ENCODE data around the gene GID8.

Gene GID8

DNA sequence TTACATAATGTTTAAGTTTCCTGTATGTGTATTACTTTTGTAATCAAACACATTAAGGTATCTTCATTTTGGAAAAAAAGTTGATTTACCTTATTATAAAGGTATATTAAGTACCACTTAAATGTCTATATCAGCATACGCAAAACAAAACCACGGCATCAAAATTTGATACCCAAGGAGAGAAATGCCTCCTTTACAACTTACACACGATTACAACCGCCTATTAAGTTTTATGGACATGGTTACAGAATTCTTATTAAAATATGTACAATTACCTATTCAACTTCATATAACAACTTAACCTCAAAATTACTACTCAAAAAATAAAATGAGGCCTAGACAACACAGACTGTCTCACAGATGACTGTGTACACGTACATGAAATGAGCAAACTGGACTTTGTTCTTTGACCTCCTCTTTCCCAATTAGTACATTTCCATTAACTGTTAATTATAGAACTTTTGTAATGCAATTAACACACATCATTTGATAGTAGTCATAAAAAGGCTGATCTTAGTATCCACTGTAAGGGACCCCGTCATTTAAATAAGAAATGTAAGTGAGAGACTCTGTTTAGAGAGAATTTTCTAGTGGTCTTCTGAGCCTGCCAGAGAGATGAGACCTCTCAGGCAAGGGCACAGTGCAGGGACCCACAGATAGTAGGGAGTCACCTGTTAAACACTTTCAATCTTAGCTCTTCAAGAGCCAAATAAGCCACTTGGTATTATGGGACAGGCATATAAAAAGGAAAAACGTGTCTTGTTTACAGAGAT, 14.1 kb upstream of the GID8 start:
- Histone ChIP-seq H3K36me3 (ENCODE audit: insufficient read depth, low read length) (no peaks in the 10 kb centered on the region), H3K4me1 (ENCODE audit: insufficient read depth, low read length) (peaks cover 43% of the 10 kb centered on the region), H3K9ac (ENCODE audit: low read depth, low read length) (peak overlapping the region; percentile 92)

DNA sequence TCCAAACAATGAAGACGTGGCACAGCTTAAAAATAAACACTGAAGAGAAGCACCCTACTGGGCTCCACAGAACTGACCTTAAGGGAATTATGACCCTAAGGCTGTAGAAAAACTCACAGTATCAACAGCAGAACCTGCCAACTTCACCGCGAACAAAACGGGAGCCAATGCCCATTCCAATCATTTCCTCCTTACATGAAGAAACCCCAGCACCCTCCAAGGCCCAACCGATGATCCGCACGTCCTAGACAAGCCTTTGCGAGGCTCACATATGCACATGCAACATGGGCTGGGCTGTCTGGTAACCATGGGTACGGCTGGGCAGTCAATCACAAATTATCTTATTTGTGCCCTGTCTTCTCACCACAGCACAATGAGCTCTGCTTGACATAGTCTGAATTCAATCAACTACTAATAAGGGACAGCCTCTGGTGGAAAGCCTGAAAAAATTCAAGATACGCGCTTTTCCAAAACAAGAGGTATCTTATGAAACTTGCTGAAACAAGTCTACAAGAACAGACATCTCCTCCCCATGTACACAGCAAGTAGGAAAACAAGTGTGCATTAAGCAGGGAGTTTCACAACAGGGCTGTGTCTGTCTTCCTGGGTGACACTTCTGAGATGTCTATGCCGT, 13.4 kb upstream of the GID8 start:
- Histone ChIP-seq H3K4me1 (ENCODE audit: insufficient read depth, low read length) (peaks cover 39% of the 10 kb centered on the region), H3K9ac (ENCODE audit: low read depth, low read length) (peak overlapping the region; percentile 92), H3K36me3 (ENCODE audit: insufficient read depth, low read length) (no peaks in the 10 kb centered on the region), H3K9me3 (ENCODE audit: control insufficient read depth, insufficient read depth, low read length) (no peaks in the 10 kb centered on the region)

More for the DNA sequence above, 14.1 kb upstream of the GID8 start:
- no peaks in the 10 kb centered on the region for H3K9me3 ChIP-seq (ENCODE audit: control insufficient read depth, insufficient read depth, low read length)

DNA sequence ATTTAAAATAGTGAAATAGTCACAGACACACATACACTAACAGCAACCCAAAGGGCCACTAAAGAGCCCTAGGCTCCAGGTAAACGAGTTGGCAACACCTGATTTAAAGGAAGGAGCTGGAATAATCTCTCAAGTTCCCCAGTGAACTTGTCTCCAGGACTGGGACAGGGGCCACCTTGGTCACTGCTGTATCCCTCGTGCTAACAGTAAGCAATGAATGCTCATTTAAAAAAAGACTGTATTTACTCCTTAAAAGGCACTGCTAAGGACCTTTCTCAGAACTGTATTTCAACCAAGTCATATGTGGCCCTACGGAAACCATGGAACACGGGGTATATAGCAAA, 12.9 kb upstream of the GID8 start:
- Histone ChIP-seq H3K4me1 (ENCODE audit: insufficient read depth, low read length) (peaks cover 38% of the 10 kb centered on the region), H3K9ac (ENCODE audit: low read depth, low read length) (peak overlapping the region; percentile 92), H3K36me3 (ENCODE audit: insufficient read depth, low read length) (no peaks in the 10 kb centered on the region), H3K9me3 (ENCODE audit: control insufficient read depth, insufficient read depth, low read length) (no peaks in the 10 kb centered on the region)

DNA sequence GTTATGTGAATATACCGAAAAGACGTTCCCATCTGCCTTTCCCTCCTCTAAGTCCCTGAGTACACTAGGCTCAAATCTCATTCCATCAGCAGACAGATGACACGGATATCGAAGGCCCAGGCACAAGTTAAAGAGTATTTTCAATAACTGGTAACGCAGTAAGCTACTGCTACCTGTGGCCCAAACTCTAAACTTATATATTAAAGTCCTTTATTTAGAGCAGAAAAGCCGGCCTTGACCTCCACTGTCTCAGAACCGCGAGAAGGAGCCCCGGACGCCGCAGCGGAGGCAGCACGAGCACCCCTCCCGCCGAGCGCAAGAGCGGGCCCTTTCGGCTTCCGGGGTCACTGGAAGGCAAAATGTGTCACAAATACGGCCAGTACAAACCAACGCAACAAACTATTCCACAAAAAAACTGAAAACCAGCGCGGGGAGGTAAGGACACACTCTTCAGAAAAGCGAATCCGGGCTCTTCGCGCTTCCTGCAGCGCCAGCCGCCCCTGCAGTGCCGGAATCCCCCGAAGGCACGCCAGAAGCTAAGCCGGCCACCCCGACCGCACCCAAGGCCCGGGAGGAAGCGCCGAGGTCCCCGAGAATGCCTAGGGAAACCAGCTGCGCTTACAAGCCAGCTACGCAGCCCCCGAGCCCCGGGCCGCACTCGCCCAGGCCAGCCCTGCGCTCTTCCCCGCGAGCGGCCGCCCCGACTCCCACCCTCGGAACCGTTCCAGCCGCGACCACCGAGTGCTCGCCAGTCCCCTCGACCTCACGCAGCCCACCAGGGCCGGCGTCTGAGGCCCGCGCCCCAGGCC, 12.3 kb upstream of the GID8 start:
- Histone ChIP-seq H3K9ac (ENCODE audit: low read depth, low read length) (peak overlapping the region; percentile 92), H3K9me3 (ENCODE audit: control insufficient read depth, insufficient read depth, low read length) (no peaks in the 10 kb centered on the region), H3K4me1 (ENCODE audit: insufficient read depth, low read length) (peaks cover 38% of the 10 kb centered on the region), H3K36me3 (ENCODE audit: insufficient read depth, low read length) (no peaks in the 10 kb centered on the region)

DNA sequence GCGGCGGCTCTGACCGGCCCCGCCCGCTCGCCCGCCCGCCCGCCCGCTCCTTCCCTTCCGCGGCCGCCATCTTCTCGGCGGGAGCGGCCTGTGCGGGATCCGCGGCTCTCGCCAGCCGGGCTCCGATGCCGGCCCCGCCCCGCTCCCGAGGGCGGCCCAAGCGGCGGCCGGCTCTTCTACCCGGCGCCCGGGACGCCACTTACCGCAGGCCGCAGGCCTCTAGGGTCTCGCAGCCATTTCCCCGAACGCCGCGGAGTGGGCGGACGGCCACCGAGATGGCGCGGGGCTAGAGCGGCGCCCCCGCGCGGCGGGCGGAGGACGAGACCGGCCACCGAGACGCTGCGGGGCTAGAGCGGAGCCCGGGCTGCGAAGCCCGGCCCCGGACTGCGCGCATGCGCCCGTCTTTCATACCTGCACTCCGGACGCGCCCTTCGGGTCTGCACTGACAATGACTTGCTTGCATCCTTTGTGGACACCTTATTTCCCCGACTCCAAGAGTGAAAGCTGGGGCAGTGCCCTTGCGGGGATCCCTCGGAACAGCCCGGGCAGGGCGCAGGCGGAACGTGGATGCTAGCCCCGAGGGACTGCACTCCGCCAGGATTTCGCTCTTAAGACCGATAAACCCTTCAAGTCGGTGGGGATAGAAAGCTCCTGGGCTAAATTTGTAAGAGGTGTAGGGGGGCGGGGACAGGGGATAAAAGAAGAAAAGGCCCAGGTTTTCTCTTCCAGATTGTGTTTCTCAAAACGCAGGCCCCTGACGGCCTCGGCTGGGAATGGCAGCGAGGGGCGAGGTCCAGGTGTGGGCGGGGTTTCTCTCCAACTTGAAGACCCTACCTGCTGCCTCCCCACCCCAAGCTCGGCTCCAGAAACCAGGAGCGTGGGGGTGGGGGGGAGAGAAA, 11.5 kb upstream of the GID8 start, which contains the start of gene DIDO1:
Gene DIDO1, minus strand, starts transcription at position 277 of the 899 bp plus-strand sequence.
- Histone ChIP-seq H3K4me1 (ENCODE audit: insufficient read depth, low read length) (peaks cover 43% of the 10 kb centered on the region), H3K9ac (ENCODE audit: low read depth, low read length) (peak within 1 kb of the TSS; percentile 92), H3K36me3 (ENCODE audit: insufficient read depth, low read length) (no peaks in the 10 kb centered on the region), H3K9me3 (ENCODE audit: control insufficient read depth, insufficient read depth, low read length) (no peaks in the 10 kb centered on the region)

DNA sequence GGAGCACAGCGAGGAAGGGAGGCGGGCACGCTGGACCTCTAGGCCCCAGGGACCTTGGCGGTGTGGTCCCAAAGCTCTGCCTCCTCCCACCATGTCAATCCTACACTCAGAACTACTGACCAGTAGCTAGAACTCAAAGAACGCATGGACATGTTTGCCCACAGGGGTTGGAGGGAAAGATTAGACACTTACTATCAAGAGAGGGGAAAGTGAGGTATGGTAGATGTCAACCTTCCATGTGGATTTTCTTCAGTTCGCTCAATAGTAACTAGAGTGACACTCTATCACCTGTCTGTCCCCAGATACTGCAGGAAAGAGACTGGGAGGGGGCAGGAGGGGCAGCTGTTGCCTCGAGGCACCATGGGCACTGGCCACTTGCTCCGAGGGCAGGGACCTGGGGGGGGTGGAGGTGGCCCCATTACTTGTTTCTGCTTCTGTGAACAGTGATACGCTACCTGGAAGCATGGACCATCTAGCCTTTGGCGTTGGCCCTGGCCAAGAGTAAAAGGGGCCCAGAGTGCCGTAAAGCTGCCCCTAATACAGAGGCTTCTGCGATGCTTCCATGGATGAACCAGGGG, 10.7 kb upstream of the GID8 start:
- Histone ChIP-seq H3K36me3 (ENCODE audit: insufficient read depth, low read length) (peaks cover 2% of the 10 kb centered on the region; the same call in 1 of the 2 replicates), H3K9me3 (ENCODE audit: control insufficient read depth, insufficient read depth, low read length) (no peaks in the 10 kb centered on the region), H3K9ac (ENCODE audit: low read depth, low read length) (peak overlapping the region; percentile 92), H3K4me1 (ENCODE audit: insufficient read depth, low read length) (peaks cover 48% of the 10 kb centered on the region)

DNA sequence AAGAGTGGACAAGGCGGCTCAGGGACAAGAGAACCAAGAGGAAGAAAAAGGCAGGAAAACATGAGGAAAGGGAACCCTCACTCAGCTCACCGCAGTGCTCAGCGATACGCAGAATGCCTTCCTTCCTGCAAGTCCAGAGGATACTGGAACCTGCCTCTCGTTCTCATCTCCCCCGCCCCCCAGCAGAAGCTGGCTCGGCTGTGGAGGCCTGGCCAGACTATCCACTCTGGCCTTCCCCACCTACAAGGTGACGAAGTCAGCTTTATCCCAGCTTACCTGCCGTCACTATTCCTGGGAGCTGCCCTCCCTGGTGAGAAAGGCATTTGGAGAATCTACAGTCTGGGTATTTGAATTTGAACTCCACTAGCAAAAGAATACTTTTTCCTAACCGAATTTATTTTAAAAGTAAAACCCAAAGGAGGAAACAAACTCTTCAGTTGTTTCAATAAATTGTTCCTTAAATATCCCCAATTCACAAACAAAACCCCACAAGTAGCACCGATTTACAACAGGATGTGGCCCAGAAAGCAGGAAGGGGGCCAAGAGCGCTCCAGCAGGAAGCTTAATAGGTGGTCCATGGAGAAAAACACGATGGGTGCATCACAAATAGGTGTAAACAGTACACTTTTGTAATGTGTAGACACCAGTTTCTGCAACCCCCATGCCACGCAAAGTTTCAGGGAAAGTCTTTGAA, 9.6 kb upstream of the GID8 start:
- H3K4me1 ChIP-seq (ENCODE audit: insufficient read depth, low read length) = peaks cover 44% of the 10 kb centered on the region
- H3K36me3 ChIP-seq (ENCODE audit: insufficient read depth, low read length) = peaks cover 7% of the 10 kb centered on the region
- H3K9ac ChIP-seq (ENCODE audit: low read depth, low read length) = peak overlapping the region; percentile 92
- no peaks in the 10 kb centered on the region for H3K9me3 ChIP-seq (ENCODE audit: control insufficient read depth, insufficient read depth, low read length)

DNA sequence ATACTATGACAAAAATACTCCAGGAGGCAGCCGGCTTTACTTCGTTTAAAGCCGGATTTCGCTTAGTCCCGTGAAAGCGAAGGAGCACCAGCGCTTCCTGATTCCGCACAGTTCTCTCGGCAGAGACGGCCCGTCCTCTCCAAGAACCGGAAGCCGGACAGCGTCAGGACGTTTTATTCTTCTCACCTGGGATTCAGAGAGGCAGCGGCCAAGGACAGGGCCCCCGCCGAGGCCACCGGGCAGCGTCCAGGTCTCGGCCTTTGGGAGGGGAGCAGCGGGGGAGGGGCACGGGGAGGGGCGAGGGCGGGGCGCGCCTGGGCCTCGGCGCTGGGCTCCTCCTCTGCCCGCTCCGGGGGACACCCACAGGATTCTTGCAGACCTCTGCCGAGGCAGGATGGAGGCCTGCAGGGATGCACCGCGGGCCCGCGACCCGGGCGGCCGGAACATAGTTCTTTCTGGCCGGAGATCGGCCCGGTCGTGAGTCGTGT, 8.9 kb upstream of the GID8 start:
- Histone ChIP-seq H3K4me1 (ENCODE audit: insufficient read depth, low read length) (peaks cover 40% of the 10 kb centered on the region), H3K9ac (ENCODE audit: low read depth, low read length) (peak overlapping the region; percentile 92), H3K9me3 (ENCODE audit: control insufficient read depth, insufficient read depth, low read length) (no peaks in the 10 kb centered on the region), H3K36me3 (ENCODE audit: insufficient read depth, low read length) (peaks cover 12% of the 10 kb centered on the region)

DNA sequence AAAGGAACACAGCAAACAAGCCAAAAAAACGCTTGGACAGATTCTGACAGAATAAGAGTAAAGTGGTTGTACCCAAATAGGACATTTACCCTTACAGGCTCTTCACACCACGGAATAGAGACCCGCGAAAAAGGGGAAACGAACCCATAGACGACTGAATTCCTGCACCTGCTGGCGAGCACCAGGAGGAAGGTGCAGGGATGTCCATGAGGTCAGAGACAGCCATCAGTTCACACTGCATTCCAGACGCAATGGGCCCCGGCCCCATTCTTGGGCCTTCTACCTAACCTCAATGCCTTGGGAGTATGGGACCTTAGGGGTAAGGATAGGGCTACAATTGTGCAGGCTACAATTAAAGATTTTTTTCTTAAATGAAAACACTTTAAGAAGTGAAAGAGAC, 6.5 kb upstream of the GID8 start:
- H3K9ac ChIP-seq (ENCODE audit: low read depth, low read length) = no peak overlapping the region
- H3K4me1 ChIP-seq (ENCODE audit: insufficient read depth, low read length) = peaks cover 57% of the 10 kb centered on the region
- peaks cover 27% of the 10 kb centered on the region for H3K36me3 ChIP-seq (ENCODE audit: insufficient read depth, low read length)
- H3K9me3 ChIP-seq (ENCODE audit: control insufficient read depth, insufficient read depth, low read length) = no peaks in the 10 kb centered on the region

DNA sequence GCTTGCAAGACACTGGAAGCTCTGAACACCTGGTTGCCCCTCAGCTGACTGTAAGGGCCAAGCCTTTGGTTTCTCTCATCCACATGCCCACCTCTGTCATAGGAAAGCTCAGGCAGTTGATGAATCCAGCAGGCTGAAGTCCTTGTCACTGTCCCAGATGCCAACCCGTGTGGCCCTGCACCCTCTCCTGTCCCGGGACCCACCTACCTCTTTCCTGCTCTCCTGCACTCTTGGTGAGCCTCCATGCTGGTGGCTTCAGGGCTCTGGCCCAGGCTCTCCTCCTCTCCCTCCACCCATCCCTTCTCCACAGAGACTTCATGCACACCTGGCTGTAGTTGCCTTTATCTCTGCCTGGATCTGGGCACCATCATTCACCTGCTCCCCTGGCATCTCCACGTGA, 4.0 kb upstream of the GID8 start:
- no peak overlapping the region for H3K9ac ChIP-seq (ENCODE audit: low read depth, low read length)
- H3K36me3 ChIP-seq (ENCODE audit: insufficient read depth, low read length) = peaks cover 27% of the 10 kb centered on the region
- peaks cover 44% of the 10 kb centered on the region for H3K4me1 ChIP-seq (ENCODE audit: insufficient read depth, low read length)

DNA sequence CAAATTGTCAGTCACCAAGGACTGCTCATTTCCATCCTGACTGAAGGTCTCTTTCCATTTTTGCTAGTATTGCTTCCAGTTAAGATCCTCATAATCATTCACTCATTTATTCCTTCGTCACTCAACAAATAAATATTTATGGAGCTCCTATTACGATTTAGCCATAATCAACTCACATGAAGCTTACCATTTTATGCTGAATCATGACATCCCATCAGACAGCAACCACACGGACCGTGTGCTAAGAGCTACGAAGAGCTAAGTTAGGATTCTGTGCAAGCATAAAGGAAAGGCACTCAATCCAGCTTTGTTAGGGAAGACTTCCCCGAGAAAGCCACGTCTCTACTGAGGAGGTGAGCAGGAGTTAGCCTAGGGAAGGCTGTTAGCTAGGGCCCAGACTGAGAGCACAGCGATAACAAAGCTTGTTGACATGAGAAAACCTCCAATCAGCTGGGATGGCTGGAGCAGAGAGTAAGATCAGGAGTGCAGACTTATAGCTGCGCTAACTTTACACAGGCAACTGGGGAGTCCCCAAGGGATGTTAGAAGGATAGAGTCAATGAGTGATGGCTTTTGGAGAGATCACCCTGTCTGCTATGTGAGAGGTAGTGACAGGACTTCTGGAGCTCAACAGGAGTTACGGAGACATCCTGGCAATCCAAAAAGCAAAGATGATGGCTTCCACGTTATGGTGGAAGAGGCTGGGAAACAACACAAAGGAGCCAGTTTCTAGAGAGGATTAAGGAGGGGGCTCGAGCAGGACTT, 2.6 kb upstream of the GID8 start:
- Histone ChIP-seq H3K9ac (ENCODE audit: low read depth, low read length) (no peak overlapping the region), H3K36me3 (ENCODE audit: insufficient read depth, low read length) (peaks cover 27% of the 10 kb centered on the region), H3K4me1 (ENCODE audit: insufficient read depth, low read length) (peaks cover 39% of the 10 kb centered on the region), H3K9me3 (ENCODE audit: control insufficient read depth, insufficient read depth, low read length) (no peaks in the 10 kb centered on the region)

More for the DNA sequence above, 4.0 kb upstream of the GID8 start:
- H3K9me3 ChIP-seq (ENCODE audit: control insufficient read depth, insufficient read depth, low read length) = no peaks in the 10 kb centered on the region

DNA sequence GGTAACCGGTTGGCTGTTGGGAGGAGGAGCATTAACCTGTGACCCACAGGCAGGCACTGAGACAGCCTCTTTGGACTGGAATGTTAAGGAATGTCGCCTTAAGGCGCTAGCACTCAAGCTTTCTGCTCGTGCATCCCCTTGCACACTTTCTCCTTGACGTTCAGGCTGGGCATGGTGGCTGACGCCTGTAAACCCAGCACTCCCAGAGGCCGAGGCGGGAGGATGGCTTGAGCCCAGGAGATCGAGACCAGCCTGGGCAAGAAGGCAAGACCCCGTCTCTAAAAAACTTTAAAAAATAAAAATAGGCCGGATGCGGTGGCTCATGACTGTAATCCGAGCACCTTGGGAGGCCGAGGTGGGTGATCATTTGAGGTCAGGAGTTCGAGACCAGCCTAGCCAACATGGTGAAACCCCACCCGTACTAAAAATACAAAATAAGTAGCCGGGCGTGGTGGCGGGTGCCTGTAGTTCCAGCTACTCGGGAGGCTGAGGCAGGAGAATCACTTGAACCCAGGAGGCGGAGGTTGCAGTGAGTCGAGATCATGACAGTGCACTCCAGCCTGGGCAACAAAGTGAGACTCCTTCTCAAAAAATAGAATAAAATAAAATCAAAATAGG, 1.9 kb upstream of the GID8 start:
- peaks cover 27% of the 10 kb centered on the region for H3K36me3 ChIP-seq (ENCODE audit: insufficient read depth, low read length)
- H3K9ac ChIP-seq (ENCODE audit: low read depth, low read length) = peak overlapping the region; percentile 94; the same call in 1 of the 2 replicates
- H3K4me1 ChIP-seq (ENCODE audit: insufficient read depth, low read length) = peaks cover 32% of the 10 kb centered on the region
- H3K9me3 ChIP-seq (ENCODE audit: control insufficient read depth, insufficient read depth, low read length) = no peaks in the 10 kb centered on the region

Data from ES-I3 (cell line).